ENCODE data around the gene SCNN1A. TPM values are rescaled to one million over a fixed set of nuclear protein-coding genes. Genes with fewer than 3 reads are reported as not detected.

SCNN1A gene
- total and polyA plus RNA-seq, 2 of the 13 experiments (the other 11 are each of a cell fraction or from before 2014, with no cell fraction given), result 1.5 to 14.6 TPM

- TF ChIP-seq ZNF724P (CRISPR knock-in tag; IDR thresholded peaks at IDR 0.05; ENCODE audit: borderline replicate concordance), result no peak
- peak; percentile 30; the same call in 1 of the 2 replicates for TF ChIP-seq SOX5 (CRISPR knock-in tag; IDR thresholded peaks at IDR 0.05; ENCODE audit: borderline replicate concordance)
- no peak for TF ChIP-seq ZSCAN30 (CRISPR knock-in tag; IDR thresholded peaks at IDR 0.05)
- no peak for TF ChIP-seq NPAS2 (CRISPR knock-in tag; IDR thresholded peaks at IDR 0.05; ENCODE audit: borderline replicate concordance)
- no peak for TF ChIP-seq DNMT3B (CRISPR knock-in tag; conservative IDR thresholded peaks at IDR 0.05)
- no peak for TF ChIP-seq CCAR2 (optimal IDR thresholded peaks at IDR 0.05; ENCODE audit: low read depth, low read length)
- no peak for TF ChIP-seq SMARCC2 (IDR thresholded peaks at IDR 0.05)
- no peak for TF ChIP-seq REXO4 (CRISPR knock-in tag; IDR thresholded peaks at IDR 0.05; ENCODE audit: borderline replicate concordance)
- TF ChIP-seq AHDC1 (CRISPR knock-in tag; IDR thresholded peaks at IDR 0.05; ENCODE audit: borderline replicate concordance), result 0 out of 2 replicates have a peak, but pooled peaks have one; percentile 69
- TF ChIP-seq IKZF1 (IDR thresholded peaks at IDR 0.05), result no peak
- peak; percentile 60 for TF ChIP-seq PATZ1 (CRISPR knock-in tag; IDR thresholded peaks at IDR 0.05)
- TF ChIP-seq KAT2B (IDR thresholded peaks at IDR 0.05; ENCODE audit: borderline replicate concordance, low read depth, low read length), result no peak
- no peak for TF ChIP-seq NFE2 (CRISPR knock-in tag; IDR thresholded peaks at IDR 0.05)
- peak; percentile 10; the same call in 1 of the 2 replicates for TF ChIP-seq ZNF281 (CRISPR knock-in tag; IDR thresholded peaks at IDR 0.05; ENCODE audit: borderline replicate concordance)
- peak; percentile 59 for TF ChIP-seq ZMYM4 (CRISPR knock-in tag; IDR thresholded peaks at IDR 0.05)
- TF ChIP-seq GATA4 (IDR thresholded peaks at IDR 0.05; ENCODE audit: borderline replicate concordance, low read depth), result no peak
- TF ChIP-seq ZNF343 (CRISPR knock-in tag; IDR thresholded peaks at IDR 0.05), result peak; percentile 97
- TF ChIP-seq TP53 (CRISPR knock-in tag; conservative IDR thresholded peaks at IDR 0.05), result no peak
- peak; percentile 85 for TF ChIP-seq MED1 (CRISPR knock-in tag; IDR thresholded peaks at IDR 0.05)
- TF ChIP-seq RFX1 (IDR thresholded peaks at IDR 0.05), result no peak
- no peak for TF ChIP-seq AGO1 (IDR thresholded peaks at IDR 0.05; ENCODE audit: low read depth, low read length, poor library complexity, severe bottlenecking)
Observed at GRCh38 chr12:6370994-6371754, 4.2 kb downstream of the SCNN1A start (continued).

Measured in HepG2 (cell line).